ENCODE measurements around the gene ASPG. TPM values are rescaled to one million over a fixed set of nuclear protein-coding genes. Genes with fewer than 3 reads are reported as not detected.

ASPG gene
- total RNA-seq, 1 experiment from 2014 or later = 3.4 TPM

GRCh38 chr14:104138718-104139459 lies 53.4 kb downstream of the ASPG start:
- ChIA-PET CTCF (interaction anchor here (0.6 to 0.8 kb wide), 3 partner anchors 11 to 425 kb away, joined by 3 to 5 read pairs (median 3); no protein-coding TSS in a partner anchor), POLR2A (no interaction called here)
- TF ChIP-seq, protein P1, sequence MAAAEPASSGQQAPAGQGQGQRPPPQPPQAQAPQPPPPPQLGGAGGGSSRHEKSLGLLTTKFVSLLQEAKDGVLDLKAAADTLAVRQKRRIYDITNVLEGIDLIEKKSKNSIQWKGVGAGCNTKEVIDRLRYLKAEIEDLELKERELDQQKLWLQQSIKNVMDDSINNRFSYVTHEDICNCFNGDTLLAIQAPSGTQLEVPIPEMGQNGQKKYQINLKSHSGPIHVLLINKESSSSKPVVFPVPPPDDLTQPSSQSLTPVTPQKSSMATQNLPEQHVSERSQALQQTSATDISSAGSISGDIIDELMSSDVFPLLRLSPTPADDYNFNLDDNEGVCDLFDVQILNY (CRISPR knock-in tag; IDR thresholded peaks at IDR 0.05) = 0 out of 2 replicates have a peak, but pooled peaks have one; percentile 13
- TF ChIP-seq FOXP4 (CRISPR knock-in tag; IDR thresholded peaks at IDR 0.05) (no peak), NFYB (CRISPR knock-in tag; conservative IDR thresholded peaks at IDR 0.05; ENCODE audit: low read depth) (0 out of 2 replicates have a peak, but pooled peaks have one; percentile 0), SOX15 (CRISPR knock-in tag; IDR thresholded peaks at IDR 0.05) (no peak), CREB1 (CRISPR knock-in tag; IDR thresholded peaks at IDR 0.05) (no peak), ZNF423 (CRISPR knock-in tag; IDR thresholded peaks at IDR 0.05) (0 out of 2 replicates have a peak, but pooled peaks have one; percentile 6), TP53 (CRISPR knock-in tag; IDR thresholded peaks at IDR 0.05) (0 out of 2 replicates have a peak, but pooled peaks have one; percentile 53), ZNF317 (CRISPR knock-in tag; IDR thresholded peaks at IDR 0.05; ENCODE audit: borderline replicate concordance, low read depth) (no peak), FOXP1 (CRISPR knock-in tag; IDR thresholded peaks at IDR 0.05; ENCODE audit: borderline replicate concordance) (peak; percentile 16; the same call in 1 of the 2 replicates)
- TF ChIP-seq, protein P2, sequence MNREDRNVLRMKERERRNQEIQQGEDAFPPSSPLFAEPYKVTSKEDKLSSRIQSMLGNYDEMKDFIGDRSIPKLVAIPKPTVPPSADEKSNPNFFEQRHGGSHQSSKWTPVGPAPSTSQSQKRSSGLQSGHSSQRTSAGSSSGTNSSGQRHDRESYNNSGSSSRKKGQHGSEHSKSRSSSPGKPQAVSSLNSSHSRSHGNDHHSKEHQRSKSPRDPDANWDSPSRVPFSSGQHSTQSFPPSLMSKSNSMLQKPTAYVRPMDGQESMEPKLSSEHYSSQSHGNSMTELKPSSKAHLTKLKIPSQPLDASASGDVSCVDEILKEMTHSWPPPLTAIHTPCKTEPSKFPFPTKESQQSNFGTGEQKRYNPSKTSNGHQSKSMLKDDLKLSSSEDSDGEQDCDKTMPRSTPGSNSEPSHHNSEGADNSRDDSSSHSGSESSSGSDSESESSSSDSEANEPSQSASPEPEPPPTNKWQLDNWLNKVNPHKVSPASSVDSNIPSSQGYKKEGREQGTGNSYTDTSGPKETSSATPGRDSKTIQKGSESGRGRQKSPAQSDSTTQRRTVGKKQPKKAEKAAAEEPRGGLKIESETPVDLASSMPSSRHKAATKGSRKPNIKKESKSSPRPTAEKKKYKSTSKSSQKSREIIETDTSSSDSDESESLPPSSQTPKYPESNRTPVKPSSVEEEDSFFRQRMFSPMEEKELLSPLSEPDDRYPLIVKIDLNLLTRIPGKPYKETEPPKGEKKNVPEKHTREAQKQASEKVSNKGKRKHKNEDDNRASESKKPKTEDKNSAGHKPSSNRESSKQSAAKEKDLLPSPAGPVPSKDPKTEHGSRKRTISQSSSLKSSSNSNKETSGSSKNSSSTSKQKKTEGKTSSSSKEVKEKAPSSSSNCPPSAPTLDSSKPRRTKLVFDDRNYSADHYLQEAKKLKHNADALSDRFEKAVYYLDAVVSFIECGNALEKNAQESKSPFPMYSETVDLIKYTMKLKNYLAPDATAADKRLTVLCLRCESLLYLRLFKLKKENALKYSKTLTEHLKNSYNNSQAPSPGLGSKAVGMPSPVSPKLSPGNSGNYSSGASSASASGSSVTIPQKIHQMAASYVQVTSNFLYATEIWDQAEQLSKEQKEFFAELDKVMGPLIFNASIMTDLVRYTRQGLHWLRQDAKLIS (CRISPR knock-in tag; IDR thresholded peaks at IDR 0.05; ENCODE audit: borderline replicate concordance) = no peak
- TF ChIP-seq, protein P3, sequence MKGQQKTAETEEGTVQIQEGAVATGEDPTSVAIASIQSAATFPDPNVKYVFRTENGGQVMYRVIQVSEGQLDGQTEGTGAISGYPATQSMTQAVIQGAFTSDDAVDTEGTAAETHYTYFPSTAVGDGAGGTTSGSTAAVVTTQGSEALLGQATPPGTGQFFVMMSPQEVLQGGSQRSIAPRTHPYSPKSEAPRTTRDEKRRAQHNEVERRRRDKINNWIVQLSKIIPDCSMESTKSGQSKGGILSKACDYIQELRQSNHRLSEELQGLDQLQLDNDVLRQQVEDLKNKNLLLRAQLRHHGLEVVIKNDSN (CRISPR knock-in tag; IDR thresholded peaks at IDR 0.05) = no peak
- peaks cover 28% of the 10 kb centered on the region for H3K4me1 Mint-ChIP-seq
- ATAC-seq = no peak
- H3K4me3 Mint-ChIP-seq = peak overlapping the region; percentile 66
- H3K27me3 Mint-ChIP-seq (ENCODE audit: low read depth) = peaks cover 25% of the 10 kb centered on the region
- H3K9me3 Mint-ChIP-seq = no peaks in the 10 kb centered on the region
- H3K36me3 Mint-ChIP-seq = no peaks in the 10 kb centered on the region
- peak; percentile 17 for DNase-seq (ENCODE audit: low spot score)
- no peak overlapping the region for H3K27ac Mint-ChIP-seq

GRCh38 chr14:104139460-104140212 lies 54.1 kb downstream of the ASPG start:
- Mint-ChIP-seq H3K9me3 (no peaks in the 10 kb centered on the region), H3K4me1 (peaks cover 31% of the 10 kb centered on the region), H3K4me3 (peak overlapping the region; percentile 66), H3K27me3 (ENCODE audit: low read depth) (peaks cover 25% of the 10 kb centered on the region), H3K36me3 (no peaks in the 10 kb centered on the region), H3K27ac (no peak overlapping the region)
- DNase-seq (ENCODE audit: low spot score) (peak; percentile 42), ATAC-seq (no peak)
- ChIA-PET CTCF (interaction anchor here (0.6 to 1.0 kb wide), 4 partner anchors 10 to 424 kb away, joined by 3 to 5 read pairs (median 3); no protein-coding TSS in a partner anchor), POLR2A (no interaction called here)
- TF ChIP-seq TEAD4 (CRISPR knock-in tag; IDR thresholded peaks at IDR 0.05) (no peak), NFE2L1 (CRISPR knock-in tag; IDR thresholded peaks at IDR 0.05) (no peak), ZNF263 (CRISPR knock-in tag; IDR thresholded peaks at IDR 0.05; ENCODE audit: low read depth) (no peak), ZNF121 (CRISPR knock-in tag; IDR thresholded peaks at IDR 0.05) (no peak), OVOL2 (CRISPR knock-in tag; IDR thresholded peaks at IDR 0.05; ENCODE audit: borderline replicate concordance) (no peak), TEAD1 (CRISPR knock-in tag; IDR thresholded peaks at IDR 0.05) (no peak), ZNF317 (CRISPR knock-in tag; IDR thresholded peaks at IDR 0.05; ENCODE audit: borderline replicate concordance, low read depth) (no peak), EMX1 (CRISPR knock-in tag; IDR thresholded peaks at IDR 0.05) (no peak)
- TF ChIP-seq, protein P4, sequence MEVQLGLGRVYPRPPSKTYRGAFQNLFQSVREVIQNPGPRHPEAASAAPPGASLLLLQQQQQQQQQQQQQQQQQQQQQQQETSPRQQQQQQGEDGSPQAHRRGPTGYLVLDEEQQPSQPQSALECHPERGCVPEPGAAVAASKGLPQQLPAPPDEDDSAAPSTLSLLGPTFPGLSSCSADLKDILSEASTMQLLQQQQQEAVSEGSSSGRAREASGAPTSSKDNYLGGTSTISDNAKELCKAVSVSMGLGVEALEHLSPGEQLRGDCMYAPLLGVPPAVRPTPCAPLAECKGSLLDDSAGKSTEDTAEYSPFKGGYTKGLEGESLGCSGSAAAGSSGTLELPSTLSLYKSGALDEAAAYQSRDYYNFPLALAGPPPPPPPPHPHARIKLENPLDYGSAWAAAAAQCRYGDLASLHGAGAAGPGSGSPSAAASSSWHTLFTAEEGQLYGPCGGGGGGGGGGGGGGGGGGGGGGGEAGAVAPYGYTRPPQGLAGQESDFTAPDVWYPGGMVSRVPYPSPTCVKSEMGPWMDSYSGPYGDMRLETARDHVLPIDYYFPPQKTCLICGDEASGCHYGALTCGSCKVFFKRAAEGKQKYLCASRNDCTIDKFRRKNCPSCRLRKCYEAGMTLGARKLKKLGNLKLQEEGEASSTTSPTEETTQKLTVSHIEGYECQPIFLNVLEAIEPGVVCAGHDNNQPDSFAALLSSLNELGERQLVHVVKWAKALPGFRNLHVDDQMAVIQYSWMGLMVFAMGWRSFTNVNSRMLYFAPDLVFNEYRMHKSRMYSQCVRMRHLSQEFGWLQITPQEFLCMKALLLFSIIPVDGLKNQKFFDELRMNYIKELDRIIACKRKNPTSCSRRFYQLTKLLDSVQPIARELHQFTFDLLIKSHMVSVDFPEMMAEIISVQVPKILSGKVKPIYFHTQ (CRISPR knock-in tag; IDR thresholded peaks at IDR 0.05) = no peak
- TF ChIP-seq, protein P1 (CRISPR knock-in tag; IDR thresholded peaks at IDR 0.05) = no peak
- TF ChIP-seq, protein P5, sequence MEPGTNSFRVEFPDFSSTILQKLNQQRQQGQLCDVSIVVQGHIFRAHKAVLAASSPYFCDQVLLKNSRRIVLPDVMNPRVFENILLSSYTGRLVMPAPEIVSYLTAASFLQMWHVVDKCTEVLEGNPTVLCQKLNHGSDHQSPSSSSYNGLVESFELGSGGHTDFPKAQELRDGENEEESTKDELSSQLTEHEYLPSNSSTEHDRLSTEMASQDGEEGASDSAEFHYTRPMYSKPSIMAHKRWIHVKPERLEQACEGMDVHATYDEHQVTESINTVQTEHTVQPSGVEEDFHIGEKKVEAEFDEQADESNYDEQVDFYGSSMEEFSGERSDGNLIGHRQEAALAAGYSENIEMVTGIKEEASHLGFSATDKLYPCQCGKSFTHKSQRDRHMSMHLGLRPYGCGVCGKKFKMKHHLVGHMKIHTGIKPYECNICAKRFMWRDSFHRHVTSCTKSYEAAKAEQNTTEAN (CRISPR knock-in tag; IDR thresholded peaks at IDR 0.05) = no peak
